Measurements from ENCODE around the gene MATCAP1.

GRCh38 chr16:67163164-67163998 is 20.4 kb downstream of the MATCAP1 start:
- TF ChIP-seq CTCF (IDR thresholded peaks at IDR 0.05) (no peak), EP300 (IDR thresholded peaks at IDR 0.05; ENCODE audit: borderline replicate concordance in 1 of 2, low read depth in 1 of 2, low read length in 1 of 2) (no peak), REST (IDR thresholded peaks at IDR 0.05; ENCODE audit: low read depth, low read length) (no peak), FOXM1 (IDR thresholded peaks at IDR 0.05; ENCODE audit: low read depth) (no peak), SIN3A (IDR thresholded peaks at IDR 0.05; ENCODE audit: borderline replicate concordance, low read depth, low read length) (no peak), POLR2AphosphoS5 (IDR thresholded peaks at IDR 0.05; ENCODE audit: low read depth, low read length) (no peak), PBX3 (IDR thresholded peaks at IDR 0.05) (no peak), RXRA (IDR thresholded peaks at IDR 0.05; ENCODE audit: borderline replicate concordance, low read depth) (no peak), FOXJ3 (CRISPR knock-in tag; IDR thresholded peaks at IDR 0.05) (no peak), RAD21 (IDR thresholded peaks at IDR 0.05; ENCODE audit: low read length) (no peak)

Data from SK-N-SH (cell line).